K562 (cell line): ENCODE measurements around the gene MAP1LC3B. TPM values are rescaled to one million over a fixed set of nuclear protein-coding genes. Genes with fewer than 3 reads are reported as not detected.
"Not testable (repeated sequence)": the region's sequence is repeated elsewhere in the genome, so short reads cannot be mapped to it uniquely, and the experiment has no call there.

ENCODE experiments used
- ATAC-seq: fragments of 200-7000 bp; cut with Tn5 transposase; 3 replicates; pipeline ENCODE4 v1.9.1; 2020; ENCODE audit warnings: moderate library complexity
- BruUV-seq: library from RNA; stranded (reverse); fragments of 400-500 nt; replicated peaks from 2 replicates; lab custom pipeline; 2021; lab: Mats Ljungman, UMichigan
- CTCF ChIA-PET: fragments of 300-600 bp; formaldehyde crosslinking; extraction: SDS; loops from one replicate; lab custom pipeline; 2021; ENCODE audit warnings: low intra/inter-chr PET ratio; lab: Yijun Ruan, JAX
- POLR2A ChIA-PET: fragments of 300-600, 350-650 bp; sonication (Branson Sonifier 250); formaldehyde crosslinking; extraction: SDS; loops from one replicate; lab custom pipeline; 2021; ENCODE audit warnings: antibody characterized with exemption, inconsistent platforms; lab: Yijun Ruan, JAX
- DNase-seq, 4 experiments: peaks; one replicate each; pipeline versions ENCODE4 v3.0.0 to v3.0.0-alpha.2; 2011 to 2018; ENCODE audit warnings: low spot score in 3 of 4, mixed read lengths in 3 of 4; ENCODE audit errors: extremely low read depth in 1 of 4
- FAIRE-seq: peaks from 2 replicates; lab custom pipeline; 2011; peaks lifted over from hg19 to GRCh38; lab: Jason Lieb, UNC
- H2AFZ ChIP-seq: 2 replicates; pipeline ENCODE4 v1.6.0; 2011; ENCODE audit warnings: low read depth, low read length, control low read depth, inconsistent platforms
- H3K27ac ChIP-seq: fragments of 200-600 bp; 3 replicates; pipeline ENCODE4 v1.8.0; 2011; ENCODE audit warnings: low read depth, mild to moderate bottlenecking, control low read depth, inconsistent platforms, low read length, moderate library complexity, mixed read lengths; ENCODE audit errors: extremely low read depth
- H3K27me3 ChIP-seq, 2 experiments: fragments of 300-600 bp in 1 of 2; 2 replicates in 1 of 2; 3 replicates in 1 of 2; pipeline versions ENCODE4 v1.6.0 to v1.8.0; 2011; ENCODE audit warnings: inconsistent platforms in 2 of 2, low read length in 2 of 2, mild to moderate bottlenecking in 1 of 2, mixed read lengths in 1 of 2, moderate library complexity in 1 of 2; ENCODE audit not compliant: control insufficient read depth in 2 of 2, insufficient read depth in 2 of 2
- H3K36me3 ChIP-seq: fragments of 300-600 bp; 3 replicates; pipeline ENCODE4 v1.8.0; 2011; ENCODE audit warnings: mild to moderate bottlenecking, low read length, inconsistent platforms; ENCODE audit not compliant: control insufficient read depth, insufficient read depth
- H3K4me1 ChIP-seq, 2 experiments: fragments of 200-600 bp in 1 of 2; replicated peaks in 1 of 2; 2 replicates in 1 of 2; 3 replicates in 1 of 2; pipeline versions ENCODE4 v1.5.1 to v1.8.0; 2011; ENCODE audit warnings: inconsistent platforms in 2 of 2, low read length in 2 of 2, mild to moderate bottlenecking in 1 of 2, mixed read lengths in 1 of 2, moderate library complexity in 1 of 2; ENCODE audit not compliant: control insufficient read depth in 2 of 2, insufficient read depth in 2 of 2
- H3K4me2 ChIP-seq: 2 replicates; pipeline ENCODE4 v1.6.1; 2011; ENCODE audit warnings: low read length, control low read depth, inconsistent platforms, mixed read lengths; ENCODE audit not compliant: insufficient read depth
- H3K4me3 ChIP-seq: fragments of 200-600 bp; sonication (generic), shearing (Covaris generic); 2 replicates; pipeline ENCODE4 v1.5.1; 2016; ENCODE audit warnings: control low read depth, inconsistent platforms
- H3K79me2 ChIP-seq: fragments of 200-600 bp; 3 replicates; pipeline ENCODE4 v1.8.0; 2011; ENCODE audit warnings: low read length, inconsistent platforms; ENCODE audit not compliant: control insufficient read depth, insufficient read depth
- H3K9ac ChIP-seq, 2 experiments: 2 replicates each; pipeline versions ENCODE4 v1.6.0 to v1.6.1; 2011; ENCODE audit warnings: low read depth in 2 of 2, low read length in 2 of 2, control low read depth in 1 of 2, inconsistent platforms in 1 of 2, mild to moderate bottlenecking in 1 of 2, mixed read lengths in 1 of 2; ENCODE audit not compliant: insufficient read depth in 1 of 2
- H3K9me1 ChIP-seq: one replicate; pipeline ENCODE4 v1.6.0; 2011; ENCODE audit warnings: inconsistent platforms, mild to moderate bottlenecking, low read length, moderate library complexity; ENCODE audit not compliant: control insufficient read depth, insufficient read depth
- H3K9me3 ChIP-seq: replicated peaks from 2 replicates; pipeline ENCODE4 v1.5.1; 2011; ENCODE audit warnings: low read depth, low read length, inconsistent platforms; ENCODE audit not compliant: control insufficient read depth, insufficient read depth
- H4K20me1 ChIP-seq: replicated peaks from 2 replicates; pipeline ENCODE4 v1.6.1; 2011; ENCODE audit warnings: low read length, inconsistent platforms, mixed read lengths; ENCODE audit not compliant: control insufficient read depth, insufficient read depth
- BHLHE40 ChIP-seq: IDR thresholded peaks from 2 replicates; pipeline ENCODE4 v1.6.1; 2011; ENCODE audit warnings: low read length, improper control_type of control experiment
- FOXA3 ChIP-seq, 2 experiments: fragments of 450-650 bp in 1 of 2; sonication (generic) in 1 of 2; formaldehyde crosslinking; IDR thresholded peaks in 1 of 2; conservative IDR thresholded peaks in 1 of 2; 2 replicates each; pipeline versions ENCODE4 v1.4.0 to v1.8.0; 2020 to 2022; ENCODE audit warnings: mild to moderate bottlenecking in 2 of 2, missing genetic modification reagents in 1 of 2
- FOXK2 ChIP-seq, 2 experiments: fragments of 450-650 bp; IDR thresholded peaks in 1 of 2; conservative IDR thresholded peaks in 1 of 2; 2 replicates each; pipeline ENCODE4 v1.6.1; 2016; ENCODE audit warnings: low read depth in 2 of 2, mild to moderate bottlenecking in 1 of 2
- NR2C1 ChIP-seq, 2 experiments: fragments of 450-650 bp; IDR thresholded peaks; 2 replicates each; pipeline ENCODE4 v1.6.1; 2017; ENCODE audit warnings: mild to moderate bottlenecking in 2 of 2, antibody characterized with exemption in 1 of 2, inconsistent platforms in 1 of 2, missing compliant biosample characterization in 1 of 2, missing genetic modification characterization in 1 of 2
- NR2C2 ChIP-seq, 2 experiments: fragments of 200-800 bp in 1 of 2; sonication (Bioruptor generic) in 1 of 2; sonication (generic) in 1 of 2; formaldehyde crosslinking in 1 of 2; IDR thresholded peaks; 2 replicates each; pipeline versions ENCODE4 v1.6.1 to v1.8.0; 2016 to 2022; ENCODE audit warnings: mild to moderate bottlenecking in 1 of 2, missing compliant biosample characterization in 1 of 2, missing genetic modification characterization in 1 of 2, missing genetic modification reagents in 1 of 2
- WGBS: fragments of 100-300 bp; shearing (Covaris generic); methylation state at CpG from one replicate; pipeline ENCODE4 v1.1.6; 2016; ENCODE audit warnings: low coverage, mixed read lengths; ENCODE audit not compliant: insufficient coverage; ENCODE audit errors: missing lambda C conversion rate; 5-methylcytosine and 5-hydroxymethylcytosine counted together
- in situ Hi-C: fragments of 300-500 bp; cut with MboI; formaldehyde crosslinking; loops from 4 replicates; pipeline ENCODE4 v1.15.0; 2018; ENCODE audit warnings: inconsistent platforms, mixed read lengths
- intact Hi-C: fragments of 100-400 bp; cut with micrococcal nuclease; formaldehyde crosslinking; loops from 2 replicates; pipeline ENCODE4 v1.14.2; 2022
- polyA plus RNA-seq, 8 experiments: library from polyadenylated mRNA; depleted of rRNA in 4 of 8; stranded (reverse) in 5 of 8; unstranded in 3 of 8; fragments of >200 nt; fragmentation: Nextera tagmentation in 2 of 8; fragmentation: Illumina TruSeq in 1 of 8; extraction: Ambion mirVana in 2 of 8; extraction: Trizol in 1 of 8; gene quantifications; 2 replicates each; pipeline versions ENCODE4 v1.2.1 to v1.2.3, GENCODE V29; 2011 to 2014; ENCODE audit warnings: inconsistent platforms in 1 of 8, missing spikeins in 1 of 8
- total RNA-seq, 7 experiments: library from RNA; depleted of rRNA in 6 of 7; stranded (reverse); fragments of >200 nt in 6 of 7; fragmentation: Illumina TruSeq in 2 of 7; extraction: Trizol in 2 of 7; gene quantifications; 2 replicates each; pipeline versions ENCODE4 v1.2.1 to v1.2.3, GENCODE V29; 2011 to 2021; ENCODE audit warnings: low replicate concordance in 1 of 7

Gene MAP1LC3B
- total and polyA plus RNA-seq, 9 of the 15 experiments (the other 6 are each of a cell fraction or from before 2014, with no cell fraction given): 16.0 to 81.5 (median 36.7) TPM

DNA sequence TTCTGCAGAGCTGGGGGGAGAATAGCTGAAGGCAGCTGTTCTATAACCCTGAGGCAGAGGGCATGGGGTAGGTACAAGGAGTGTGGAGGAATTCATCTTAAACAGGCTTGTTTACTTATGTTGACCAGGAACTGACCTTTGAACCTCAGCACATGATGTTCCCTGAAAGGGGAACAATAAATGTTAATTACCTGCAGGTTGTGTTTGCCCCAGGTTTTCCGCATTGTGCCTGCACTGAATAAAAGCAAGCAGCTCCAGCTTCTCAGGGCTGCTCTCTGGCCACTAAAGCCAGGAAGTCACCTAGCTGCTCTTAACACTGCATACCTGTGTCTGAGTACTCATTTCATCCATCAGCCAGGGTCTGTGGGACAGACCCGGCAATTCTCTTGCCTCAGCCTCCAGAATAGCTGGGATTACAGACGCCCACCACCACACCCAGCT lies 12.8 kb upstream of the MAP1LC3B start:
- Histone ChIP-seq H3K4me1 (peaks cover 36 to 37% of the 10 kb centered on the region in 2 experiments), H3K36me3 (peaks cover 28% of the 10 kb centered on the region; the same call in 2 of the 3 replicates), H3K79me2 (peaks cover 87% of the 10 kb centered on the region)
- intact Hi-C loops; H3K9ac ChIP-seq; H3K9me3 ChIP-seq; H3K27me3 ChIP-seq; BruUV-seq; H3K27ac ChIP-seq; H3K9me1 ChIP-seq; H3K4me3 ChIP-seq; H2AFZ ChIP-seq; H3K4me2 ChIP-seq; FAIRE-seq; in situ Hi-C loops; H4K20me1 ChIP-seq; ATAC-seq; CTCF ChIA-PET; TF ChIP-seq NR2C2 (CRISPR knock-in tag; IDR thresholded peaks at IDR 0.05): not testable (repeated sequence)
- peak in 1 of 4 experiments; percentile 4 for DNase-seq
- TF ChIP-seq FOXK2 (conservative IDR thresholded peaks at IDR 0.05 in 1 of 2, IDR thresholded peaks at IDR 0.05 in 1 of 2; ENCODE audit: low read depth in 2 of 2): peak in 1 of 2 experiments; percentile 47; a peak in 1 of 4 replicates
- peak in 1 of 2 experiments; percentile 81; a peak in 2 of 4 replicates for TF ChIP-seq FOXA3 (CRISPR knock-in tag; conservative IDR thresholded peaks at IDR 0.05 in 1 of 2, IDR thresholded peaks at IDR 0.05 in 1 of 2)
- peak; percentile 86 for TF ChIP-seq NR2C1 (IDR thresholded peaks at IDR 0.05)
- TF ChIP-seq NR2C1 (tag; IDR thresholded peaks at IDR 0.05): peak; percentile 78
- TF ChIP-seq NR2C2 (tag; IDR thresholded peaks at IDR 0.05): peak; percentile 54; the same call in 1 of the 2 replicates
- TF ChIP-seq BHLHE40: 0 out of 2 replicates have a peak, but pooled peaks have one; percentile 25
- WGBS: 81% methylated on average over 3 of the region's 3 CpGs
- POLR2A ChIA-PET: interaction anchor here (1.3 to 6.1 kb wide), 2 partner anchors 11 to 15 kb away, joined by 3 to 43 read pairs; partner anchors contain the start of gene MAP1LC3B
